ENCODE data around the gene C16orf96. TPM values are rescaled to one million over a fixed set of nuclear protein-coding genes. Genes with fewer than 3 reads are reported as not detected.

C16orf96 gene
- total RNA-seq, 1 experiment from 2014 or later: 1.3 TPM

- TF ChIP-seq USF1 (CRISPR knock-in tag; IDR thresholded peaks at IDR 0.05) (no peak), ZMAT4 (CRISPR knock-in tag; IDR thresholded peaks at IDR 0.05) (no peak), ZNF121 (CRISPR knock-in tag; IDR thresholded peaks at IDR 0.05) (no peak), ATF6 (CRISPR knock-in tag; IDR thresholded peaks at IDR 0.05) (no peak), ZNF423 (CRISPR knock-in tag; IDR thresholded peaks at IDR 0.05) (no peak), ARID4B (CRISPR knock-in tag; IDR thresholded peaks at IDR 0.05; ENCODE audit: borderline replicate concordance) (no peak)
Measured at GRCh38 chr16:4510131-4510530, 46.0 kb upstream of the C16orf96 start (continued).

- H3K36me3 Mint-ChIP-seq: peaks cover 12% of the 10 kb centered on the region
- ChIA-PET CTCF (interaction anchor here (0.7 to 2.0 kb wide), 9 partner anchors 10 to 172 kb away, joined by 3 to 15 read pairs (median 8); partner anchors contain the start of gene MGRN1), POLR2A (no interaction called here)
- no peak overlapping the region for H3K4me3 Mint-ChIP-seq
- peak overlapping the region; percentile 10; the same call in 1 of the 2 replicates for H3K27ac Mint-ChIP-seq
- TF ChIP-seq ELF4 (CRISPR knock-in tag; IDR thresholded peaks at IDR 0.05; ENCODE audit: low read depth) (no peak), FOXK1 (CRISPR knock-in tag; IDR thresholded peaks at IDR 0.05) (no peak), CREM (CRISPR knock-in tag; IDR thresholded peaks at IDR 0.05) (no peak), CTCF (IDR thresholded peaks at IDR 0.05) (no peak), KAT7 (CRISPR knock-in tag; IDR thresholded peaks at IDR 0.05; ENCODE audit: borderline replicate concordance) (no peak)
- no peak for DNase-seq (ENCODE audit: low spot score)
- peaks cover 10% of the 10 kb centered on the region; the same call in 1 of the 2 replicates for H3K4me1 Mint-ChIP-seq
- H3K27me3 Mint-ChIP-seq (ENCODE audit: low read depth): no peaks in the 10 kb centered on the region
- ATAC-seq: no peak
- H3K9me3 Mint-ChIP-seq: no peaks in the 10 kb centered on the region
Measured at GRCh38 chr16:4510747-4511426, 45.3 kb upstream of the C16orf96 start.

GRCh38 chr16:4511441-4512082, 44.6 kb upstream of the C16orf96 start:
- CTCF ChIA-PET: interaction anchor here (0.7 to 2.0 kb wide), 13 partner anchors 11 to 183 kb away, joined by 3 to 15 read pairs (median 4); partner anchors contain the start of gene MGRN1

More at GRCh38 chr16:4511441-4512082, 44.6 kb upstream of the C16orf96 start:
- Mint-ChIP-seq H3K27me3 (ENCODE audit: low read depth) (no peaks in the 10 kb centered on the region), H3K27ac (peak overlapping the region; percentile 61; the same call in 1 of the 2 replicates), H3K36me3 (peaks cover 12% of the 10 kb centered on the region), H3K4me1 (peaks cover 7% of the 10 kb centered on the region; the same call in 1 of the 2 replicates), H3K4me3 (no peak overlapping the region), H3K9me3 (no peaks in the 10 kb centered on the region)
- peak; percentile 89 for DNase-seq (ENCODE audit: low spot score)
- POLR2A ChIA-PET: interaction anchor here (1.5 kb wide), 1 partner anchor 62 kb away, joined by 3 read pairs; no protein-coding TSS in a partner anchor
- peak; percentile 94 for ATAC-seq
- TF ChIP-seq ZNF671 (CRISPR knock-in tag; IDR thresholded peaks at IDR 0.05) (no peak), CTCF (IDR thresholded peaks at IDR 0.05) (peak; percentile 71), NR1H2 (CRISPR knock-in tag; IDR thresholded peaks at IDR 0.05) (no peak), TEAD4 (CRISPR knock-in tag; IDR thresholded peaks at IDR 0.05) (no peak)

All from WTC11 (cell line).